CD4-positive, alpha-beta T cell treated with Interleukin-6 at 100 ng/mL for 8 hours (primary cell): Measurements from ENCODE around the gene AK4.
"Not testable (repeated sequence)": the region's sequence is repeated elsewhere in the genome, so short reads cannot be mapped to it uniquely, and the experiment has no call there.

Experiments
- DNase-seq: peaks from one replicate; pipeline ENCODE4 v3.0.0-alpha.2; 2020; ENCODE audit warnings: mixed read lengths, low spot score

AK4 gene

GRCh38 chr1:65150583-65151263 lies 2.7 kb downstream of the AK4 start:
- no peak for DNase-seq

DNA sequence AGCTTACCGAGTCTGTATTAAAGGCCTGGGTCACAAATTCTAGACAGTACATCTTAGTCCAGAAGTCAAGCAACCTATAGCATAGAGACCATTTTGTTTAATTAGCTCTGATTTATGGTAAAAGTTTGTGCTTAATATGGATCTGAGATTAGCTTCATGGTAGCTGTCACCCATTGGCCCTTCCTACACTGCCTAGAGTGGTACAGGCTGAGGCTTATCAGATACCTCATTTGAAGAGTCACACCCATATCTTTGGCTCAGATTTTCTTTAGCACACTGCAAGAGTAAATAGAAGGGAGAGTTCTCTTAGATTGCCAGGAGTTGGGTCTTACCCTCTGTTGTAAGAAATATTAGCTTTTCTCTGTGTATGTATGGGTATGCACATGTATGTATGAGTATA lies 3.6 kb downstream of the AK4 start:
- DNase-seq: no peak

DNA sequence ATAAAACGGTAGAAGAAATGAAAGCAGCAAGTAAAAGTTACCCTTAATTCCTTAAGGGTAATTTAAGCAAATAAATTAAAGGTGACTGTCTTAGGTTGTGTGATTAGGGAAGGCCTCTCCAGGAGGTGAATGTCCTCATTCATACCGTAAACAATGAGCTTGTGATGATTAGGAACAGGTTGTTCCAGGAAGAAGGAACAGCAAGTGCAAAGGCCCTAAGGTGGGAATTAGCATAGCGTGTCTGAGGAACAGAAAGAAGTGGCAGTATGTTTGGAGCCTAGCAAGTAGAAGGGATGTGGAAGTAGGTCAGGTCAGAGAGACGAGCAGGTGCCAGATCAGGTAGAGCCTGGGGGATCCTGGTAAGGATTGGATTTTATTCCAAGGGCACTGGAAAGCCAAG lies 5.6 kb downstream of the AK4 start:
- no peak for DNase-seq

- no peak for DNase-seq
Measured at GRCh38 chr1:65156910-65157545, 9.0 kb downstream of the AK4 start.

GRCh38 chr1:65157546-65157941 lies 9.5 kb downstream of the AK4 start:
- no peak for DNase-seq

- not testable (repeated sequence) for DNase-seq
Measured at GRCh38 chr1:65159291-65159688, 11.3 kb downstream of the AK4 start.

- no peak for DNase-seq
Measured at GRCh38 chr1:65159801-65160523, 12.0 kb downstream of the AK4 start.

DNA sequence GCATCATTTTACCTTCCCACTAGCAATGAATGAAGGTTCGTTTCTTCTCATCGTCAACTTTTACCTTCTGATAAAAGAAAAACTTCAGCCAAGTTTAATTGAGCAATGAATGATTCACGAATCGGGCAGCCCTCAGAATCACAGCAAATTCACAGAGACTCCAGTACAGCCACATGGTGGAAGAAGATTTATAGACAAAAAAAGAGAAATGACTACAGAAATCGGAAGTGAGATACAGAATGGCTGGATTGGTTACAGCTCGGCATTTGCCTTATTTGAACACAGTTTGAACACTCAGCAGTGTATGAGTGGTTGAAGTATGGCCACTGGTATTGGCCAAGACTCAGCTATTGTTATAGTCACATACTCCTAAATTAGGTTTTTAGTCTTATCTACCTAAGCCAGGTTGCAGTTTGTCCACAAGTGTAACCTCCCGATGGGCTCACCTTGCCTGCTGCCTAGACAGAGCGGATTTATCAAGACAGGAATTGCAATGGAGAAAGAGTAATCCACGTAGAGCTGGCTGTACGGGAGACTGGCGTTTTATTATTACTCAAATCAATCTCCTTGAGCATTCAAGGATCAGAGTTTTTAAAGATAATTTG lies 15.3 kb downstream of the AK4 start:
- no peak for DNase-seq

DNA sequence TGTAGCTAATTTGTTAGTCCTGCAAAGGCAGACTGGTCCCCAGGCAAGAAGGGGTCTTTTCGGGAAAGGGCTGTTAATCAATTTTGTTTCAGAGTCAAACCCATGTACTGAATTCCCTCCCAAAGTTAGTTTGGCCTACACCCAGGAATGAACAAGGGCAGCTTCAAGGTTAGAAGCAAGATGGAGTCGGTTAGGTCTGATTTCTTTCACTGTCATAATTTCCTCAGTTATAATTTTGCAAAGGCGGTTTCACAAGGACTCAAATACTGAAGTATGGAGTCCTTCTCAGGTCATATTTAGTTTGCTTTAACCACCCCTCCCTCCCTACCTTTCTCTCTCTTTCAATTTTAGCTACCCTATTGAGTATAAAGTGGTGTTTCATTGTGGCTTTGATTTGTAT lies 16.1 kb downstream of the AK4 start:
- DNase-seq: not testable (repeated sequence)

- no peak for DNase-seq
Measured at GRCh38 chr1:65164633-65165032, 16.6 kb downstream of the AK4 start.

DNA sequence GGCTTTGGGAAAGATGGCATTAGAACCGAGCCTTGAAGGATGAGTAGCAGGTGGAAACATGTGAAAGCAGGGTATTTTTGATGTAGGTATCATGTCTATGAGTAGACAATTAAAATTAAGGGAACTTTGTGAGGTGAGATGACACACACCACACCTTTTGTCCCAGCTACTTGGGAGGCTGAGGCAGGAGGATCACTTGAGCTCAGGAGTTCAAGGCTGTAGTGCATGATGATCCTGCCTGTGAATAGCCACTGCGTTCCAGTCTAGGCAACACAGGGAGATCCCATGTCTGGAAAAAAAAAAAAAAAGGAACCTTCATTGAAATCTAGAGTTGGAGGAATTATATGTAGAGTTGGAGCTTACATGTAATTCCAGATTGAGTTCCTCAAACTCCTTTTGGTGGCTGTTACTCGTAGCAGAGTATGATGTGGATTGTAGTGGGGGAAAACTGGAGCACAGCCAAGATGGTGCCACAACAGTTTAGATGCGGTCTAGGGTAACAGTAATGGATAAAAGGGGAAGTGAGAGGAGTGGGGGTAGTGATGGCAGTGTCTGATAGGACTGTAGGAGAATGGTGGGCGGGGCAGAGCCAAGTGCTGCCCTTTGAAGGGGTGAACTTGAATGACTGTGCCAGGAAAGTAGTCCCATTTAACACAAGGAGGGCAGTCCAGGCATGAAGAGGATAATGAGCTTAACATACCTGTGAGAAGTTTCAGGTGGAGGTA lies 17.4 kb downstream of the AK4 start:
- no peak for DNase-seq

- DNase-seq: no peak
Measured at GRCh38 chr1:65166572-65167305, 18.7 kb downstream of the AK4 start.

GRCh38 chr1:65167586-65168242 lies 19.7 kb downstream of the AK4 start:
- DNase-seq: no peak

DNA sequence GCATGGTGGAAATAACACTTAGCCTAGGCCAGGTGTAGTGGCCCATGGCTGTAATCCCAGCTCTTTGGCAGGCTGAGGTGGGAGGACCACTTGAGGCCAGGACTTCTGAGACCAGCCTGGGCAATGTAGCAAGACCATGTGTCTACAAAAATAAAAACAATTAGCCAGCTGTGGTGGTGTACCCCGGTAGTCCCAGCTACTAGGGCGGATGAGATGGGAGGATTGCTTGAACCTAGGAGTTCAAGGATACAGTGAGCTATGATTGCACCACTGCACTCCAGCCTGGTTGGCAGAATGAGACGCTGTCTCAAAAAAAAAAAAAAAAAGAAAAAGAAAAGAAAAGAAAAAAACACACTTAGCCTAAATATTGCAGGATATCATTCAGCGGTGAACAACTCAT lies 20.9 kb downstream of the AK4 start:
- no peak for DNase-seq

DNA sequence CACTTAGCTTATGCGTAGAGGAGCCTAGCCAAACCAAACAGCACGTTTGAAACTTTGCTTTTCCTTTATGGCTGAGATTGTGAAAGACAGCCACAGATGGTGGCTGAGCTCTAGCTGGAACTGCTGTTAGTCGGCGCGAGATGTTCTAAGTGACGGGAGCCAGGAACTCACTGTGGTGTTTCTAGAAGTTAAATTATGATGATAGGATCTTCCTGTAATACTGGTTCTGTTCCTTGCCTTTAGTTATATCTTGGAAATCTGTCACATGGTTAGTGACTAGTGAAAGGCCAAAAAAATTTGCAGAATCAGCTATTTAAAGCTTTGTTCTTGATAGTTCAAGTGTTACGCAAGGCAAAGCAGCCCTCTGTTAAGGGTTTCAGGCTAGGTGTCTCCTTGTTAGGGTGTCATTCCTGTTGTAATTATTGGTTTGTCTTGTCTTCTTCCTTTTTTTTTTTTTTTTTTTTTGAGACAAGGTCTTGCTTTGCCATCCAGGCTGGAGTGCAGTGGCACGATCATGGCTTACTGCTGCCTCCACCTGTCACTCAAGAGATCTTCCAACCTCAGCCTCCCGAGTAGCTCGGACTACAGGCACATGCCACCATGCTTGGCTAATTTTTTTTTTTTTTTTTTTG lies 22.6 kb downstream of the AK4 start:
- DNase-seq: no peak

DNA sequence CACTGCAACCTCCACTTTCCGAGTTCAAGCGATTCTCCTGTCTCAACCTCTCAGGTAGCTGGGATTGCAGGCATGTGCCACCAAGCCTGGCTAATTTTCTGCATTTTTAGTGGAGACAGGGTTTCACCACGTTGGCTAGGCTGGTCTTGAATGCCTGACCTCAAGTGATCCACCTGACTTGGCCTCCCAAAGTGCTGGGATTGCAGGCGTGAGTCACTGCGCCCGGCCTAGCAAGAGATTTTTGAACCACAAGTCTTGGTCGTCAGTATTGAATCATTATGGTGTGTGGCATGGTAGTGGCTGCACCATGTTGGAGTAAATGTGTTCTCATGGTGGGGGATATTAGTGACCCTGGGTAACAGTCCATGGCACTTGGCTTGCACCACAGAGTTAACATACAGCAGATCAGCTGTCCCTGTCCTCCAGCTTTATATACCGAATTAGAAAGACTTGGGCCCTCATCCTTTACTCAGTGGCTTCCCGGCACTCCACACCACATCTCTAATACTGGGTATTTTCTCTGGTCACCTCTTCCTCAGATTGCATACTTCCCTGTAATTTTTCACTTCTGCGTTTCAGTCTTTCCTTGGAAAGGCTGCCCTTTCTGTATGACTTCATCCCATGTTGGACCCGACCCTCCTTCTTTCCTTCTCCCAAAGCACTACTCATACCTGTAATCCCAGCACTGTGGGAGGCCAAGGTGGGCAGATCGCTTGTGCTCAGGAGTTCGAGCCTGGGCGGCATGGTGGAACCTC lies 25.1 kb downstream of the AK4 start:
- DNase-seq: no peak

GRCh38 chr1:65174585-65174984 lies 26.6 kb downstream of the AK4 start:
- no peak for DNase-seq

DNA sequence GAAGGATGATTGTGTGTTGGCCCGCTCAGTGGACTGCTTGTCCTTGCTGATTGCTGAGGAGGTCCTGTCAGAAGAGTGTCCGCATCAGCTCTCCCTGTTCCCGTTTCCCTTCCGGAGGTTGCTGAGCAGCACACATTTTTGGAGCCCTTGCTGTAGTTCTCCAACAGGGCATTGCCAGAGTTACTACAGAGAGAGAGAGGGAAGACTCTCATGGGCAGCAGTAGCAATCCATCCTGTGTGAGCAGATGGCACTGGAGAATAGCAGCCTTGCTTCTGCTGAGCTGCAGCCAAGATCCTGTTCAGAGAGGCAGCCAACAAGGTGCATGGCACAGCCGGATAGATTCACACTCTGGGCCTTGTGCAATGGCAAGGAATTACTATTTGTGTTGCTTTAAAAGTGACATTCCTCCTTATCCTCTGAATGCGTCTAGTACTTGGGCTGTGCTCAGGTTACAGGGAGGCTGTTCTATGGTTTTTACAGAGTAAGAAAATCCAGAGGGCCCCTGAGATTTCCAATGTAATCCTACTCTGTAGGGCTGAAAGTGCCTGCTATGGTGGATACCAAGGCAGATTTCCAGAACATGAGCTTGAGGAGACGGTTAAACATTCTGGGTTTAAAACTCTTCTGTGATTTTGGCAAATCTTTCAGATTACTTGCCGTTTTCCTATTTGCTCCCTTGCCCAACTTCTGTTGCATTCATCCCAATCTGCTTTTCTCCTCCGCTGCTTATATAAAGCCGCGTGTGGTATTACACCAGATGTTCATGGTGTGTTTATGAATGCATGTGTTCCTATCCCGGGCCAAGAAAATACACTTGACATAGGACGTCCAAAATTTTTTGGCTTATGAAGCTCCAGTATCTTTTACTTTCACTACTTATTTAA lies 27.4 kb downstream of the AK4 start:
- DNase-seq: no peak

- no peak for DNase-seq
Measured at GRCh38 chr1:65176056-65176450, 28.1 kb downstream of the AK4 start.
